ENCODE measurements around the gene PLAC1. TPM values are rescaled to one million over a fixed set of nuclear protein-coding genes. Genes with fewer than 3 reads are reported as not detected.

Gene PLAC1
- total RNA-seq, 1 donor = not detected

GRCh38 chrX:134604701-134605311 lies 53.5 kb downstream of the PLAC1 start:
- DNase-seq (ENCODE audit: insufficient read length, low spot score, missing footprints) = peak; percentile 74
- Histone ChIP-seq H3K9me3 (ENCODE audit: low read depth, low read length) (no peaks in the 10 kb centered on the region), H3K36me3 (ENCODE audit: insufficient read depth, low read length) (no peaks in the 10 kb centered on the region), H4K20me1 (ENCODE audit: insufficient read depth, low read length) (no peaks in the 10 kb centered on the region), H3K4me2 (ENCODE audit: insufficient read depth, low read length) (peak overlapping the region; percentile 34), H3K27ac (ENCODE audit: low read depth, low read length) (peak overlapping the region; percentile 86), H3K79me2 (ENCODE audit: insufficient read depth, low read length) (no peaks in the 10 kb centered on the region), H3K4me3 (ENCODE audit: insufficient read depth, low read length) (no peak overlapping the region), H3K4me1 (ENCODE audit: insufficient read depth, low read length) (peaks cover 33% of the 10 kb centered on the region), H2AFZ (ENCODE audit: low read length) (no peak overlapping the region), H3K27me3 (ENCODE audit: insufficient read depth, low read length) (no peaks in the 10 kb centered on the region)
- TF ChIP-seq, protein P1, sequence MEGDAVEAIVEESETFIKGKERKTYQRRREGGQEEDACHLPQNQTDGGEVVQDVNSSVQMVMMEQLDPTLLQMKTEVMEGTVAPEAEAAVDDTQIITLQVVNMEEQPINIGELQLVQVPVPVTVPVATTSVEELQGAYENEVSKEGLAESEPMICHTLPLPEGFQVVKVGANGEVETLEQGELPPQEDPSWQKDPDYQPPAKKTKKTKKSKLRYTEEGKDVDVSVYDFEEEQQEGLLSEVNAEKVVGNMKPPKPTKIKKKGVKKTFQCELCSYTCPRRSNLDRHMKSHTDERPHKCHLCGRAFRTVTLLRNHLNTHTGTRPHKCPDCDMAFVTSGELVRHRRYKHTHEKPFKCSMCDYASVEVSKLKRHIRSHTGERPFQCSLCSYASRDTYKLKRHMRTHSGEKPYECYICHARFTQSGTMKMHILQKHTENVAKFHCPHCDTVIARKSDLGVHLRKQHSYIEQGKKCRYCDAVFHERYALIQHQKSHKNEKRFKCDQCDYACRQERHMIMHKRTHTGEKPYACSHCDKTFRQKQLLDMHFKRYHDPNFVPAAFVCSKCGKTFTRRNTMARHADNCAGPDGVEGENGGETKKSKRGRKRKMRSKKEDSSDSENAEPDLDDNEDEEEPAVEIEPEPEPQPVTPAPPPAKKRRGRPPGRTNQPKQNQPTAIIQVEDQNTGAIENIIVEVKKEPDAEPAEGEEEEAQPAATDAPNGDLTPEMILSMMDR (IDR thresholded peaks at IDR 0.05; ENCODE audit: extremely low read depth, low read depth, low read length) = no peak

DNA sequence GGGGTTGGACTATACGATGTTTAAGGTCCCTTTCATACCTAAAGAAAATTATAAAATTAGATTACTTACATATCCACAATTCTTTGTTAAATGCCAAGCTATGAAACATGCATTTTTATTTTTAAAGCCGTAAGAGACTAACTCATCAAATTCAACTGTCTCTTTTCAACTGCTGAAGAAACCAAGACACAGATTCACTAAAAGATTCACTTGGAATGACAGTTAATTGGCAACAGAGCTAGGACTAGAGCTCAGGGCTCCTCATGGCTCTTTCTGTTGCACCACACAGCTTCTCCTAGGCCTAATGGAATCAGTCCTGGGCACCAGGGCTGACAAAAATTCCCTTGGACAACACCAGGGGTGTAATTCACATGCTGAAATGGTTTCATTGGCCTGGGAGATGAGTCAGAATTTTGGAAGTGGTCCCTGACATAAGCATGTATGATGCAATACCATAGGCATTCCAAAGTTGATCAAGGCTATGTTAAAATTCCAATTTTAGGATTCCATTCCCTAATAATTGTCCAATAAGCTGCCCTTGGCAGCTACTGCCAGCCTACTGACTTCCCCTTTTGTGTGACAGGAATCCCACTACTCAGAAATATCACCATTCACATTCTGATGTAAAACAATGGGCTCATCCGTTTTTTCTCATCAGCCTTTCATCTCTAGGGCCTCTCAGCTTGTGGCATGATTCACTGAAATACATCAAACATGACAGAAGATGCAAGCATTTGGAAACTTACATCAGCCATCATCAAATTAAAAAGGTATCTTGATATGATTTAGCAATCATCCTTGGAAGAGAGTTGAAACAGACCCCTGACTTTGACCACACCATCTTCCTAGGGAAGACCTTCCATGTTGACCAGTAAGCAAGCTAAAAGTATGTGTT lies 54.2 kb downstream of the PLAC1 start:
- Histone ChIP-seq H4K20me1 (ENCODE audit: insufficient read depth, low read length) (no peaks in the 10 kb centered on the region), H3K4me3 (ENCODE audit: insufficient read depth, low read length) (no peak overlapping the region), H3K27ac (ENCODE audit: low read depth, low read length) (peak overlapping the region; percentile 86), H2AFZ (ENCODE audit: low read length) (peak overlapping the region; percentile 4), H3K79me2 (ENCODE audit: insufficient read depth, low read length) (no peaks in the 10 kb centered on the region), H3K27me3 (ENCODE audit: insufficient read depth, low read length) (no peaks in the 10 kb centered on the region), H3K9me3 (ENCODE audit: low read depth, low read length) (no peaks in the 10 kb centered on the region), H3K4me2 (ENCODE audit: insufficient read depth, low read length) (peak overlapping the region; percentile 34), H3K36me3 (ENCODE audit: insufficient read depth, low read length) (no peaks in the 10 kb centered on the region), H3K4me1 (ENCODE audit: insufficient read depth, low read length) (peaks cover 35% of the 10 kb centered on the region)
- peak; percentile 85 for DNase-seq (ENCODE audit: insufficient read length, low spot score, missing footprints)
- TF ChIP-seq, protein P1 (IDR thresholded peaks at IDR 0.05; ENCODE audit: extremely low read depth, low read depth, low read length) = peak; percentile 38

DNA sequence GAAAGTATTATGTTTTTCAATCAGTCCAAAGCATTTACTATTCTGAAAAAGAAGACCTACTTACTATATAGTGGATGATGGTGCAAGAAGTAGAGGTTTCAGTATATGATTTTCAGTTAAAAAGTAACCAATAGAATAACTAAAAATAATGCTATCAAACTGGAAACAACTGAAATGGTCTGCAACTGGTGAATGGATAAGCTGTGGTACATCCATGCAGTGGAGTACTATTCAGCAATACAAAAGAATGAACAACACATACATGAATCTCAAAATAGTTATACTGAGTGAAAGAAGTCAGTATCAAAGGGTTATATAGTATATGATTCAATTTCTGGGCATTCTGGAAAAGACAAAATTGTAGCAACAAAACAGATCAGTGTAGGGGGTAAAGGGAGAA lies 55.9 kb downstream of the PLAC1 start:
- H3K4me2 ChIP-seq (ENCODE audit: insufficient read depth, low read length) = no peak overlapping the region
- H3K79me2 ChIP-seq (ENCODE audit: insufficient read depth, low read length) = no peaks in the 10 kb centered on the region
- peaks cover 37% of the 10 kb centered on the region for H3K4me1 ChIP-seq (ENCODE audit: insufficient read depth, low read length)
- H3K27me3 ChIP-seq (ENCODE audit: insufficient read depth, low read length) = no peaks in the 10 kb centered on the region
- no peaks in the 10 kb centered on the region for H4K20me1 ChIP-seq (ENCODE audit: insufficient read depth, low read length)
- H3K36me3 ChIP-seq (ENCODE audit: insufficient read depth, low read length) = no peaks in the 10 kb centered on the region
- H3K4me3 ChIP-seq (ENCODE audit: insufficient read depth, low read length) = no peak overlapping the region
- TF ChIP-seq, protein P1 (IDR thresholded peaks at IDR 0.05; ENCODE audit: extremely low read depth, low read depth, low read length) = no peak
- no peak overlapping the region for H3K27ac ChIP-seq (ENCODE audit: low read depth, low read length)
- no peaks in the 10 kb centered on the region for H3K9me3 ChIP-seq (ENCODE audit: low read depth, low read length)
- DNase-seq (ENCODE audit: insufficient read length, low spot score, missing footprints) = no peak
- H2AFZ ChIP-seq (ENCODE audit: low read length) = no peak overlapping the region

DNA sequence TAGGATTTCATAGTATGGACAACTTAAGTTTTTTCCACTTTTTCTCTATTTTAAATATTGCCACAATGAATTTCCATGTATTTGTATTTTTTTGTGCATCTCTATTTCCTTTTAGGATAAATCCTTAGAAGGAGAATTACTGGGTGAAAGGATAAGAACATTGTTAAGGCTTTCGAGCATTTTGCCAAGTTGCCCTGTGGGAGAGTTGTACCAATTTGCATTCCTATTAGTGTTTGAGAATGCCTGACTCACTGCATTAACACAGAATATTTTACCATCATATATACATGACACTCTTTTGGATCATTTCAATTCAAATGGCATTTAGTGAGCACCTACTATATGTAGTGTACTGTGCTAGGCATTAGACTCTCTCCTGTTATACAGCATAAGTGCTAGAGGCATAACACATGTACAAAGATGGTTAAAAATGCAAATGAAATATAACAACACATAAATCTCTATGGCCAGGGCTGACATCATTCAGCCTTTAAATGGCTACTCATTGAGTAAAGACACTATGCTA lies 57.0 kb downstream of the PLAC1 start:
- Histone ChIP-seq H3K4me2 (ENCODE audit: insufficient read depth, low read length) (peak overlapping the region; percentile 20), H3K79me2 (ENCODE audit: insufficient read depth, low read length) (no peaks in the 10 kb centered on the region), H3K4me1 (ENCODE audit: insufficient read depth, low read length) (peaks cover 37% of the 10 kb centered on the region), H3K27ac (ENCODE audit: low read depth, low read length) (no peak overlapping the region), H3K9me3 (ENCODE audit: low read depth, low read length) (no peaks in the 10 kb centered on the region), H4K20me1 (ENCODE audit: insufficient read depth, low read length) (no peaks in the 10 kb centered on the region), H3K36me3 (ENCODE audit: insufficient read depth, low read length) (no peaks in the 10 kb centered on the region), H3K4me3 (ENCODE audit: insufficient read depth, low read length) (no peak overlapping the region), H2AFZ (ENCODE audit: low read length) (no peak overlapping the region), H3K27me3 (ENCODE audit: insufficient read depth, low read length) (no peaks in the 10 kb centered on the region)
- no peak for DNase-seq (ENCODE audit: insufficient read length, low spot score, missing footprints)
- TF ChIP-seq, protein P1 (IDR thresholded peaks at IDR 0.05; ENCODE audit: extremely low read depth, low read depth, low read length) = no peak
